SH-SY5Y (cell line): ENCODE data around the gene RCAN1.

Experiments used
- GATA2 ChIP-seq: IDR thresholded peaks from 2 replicates; pipeline ENCODE4 v1.6.1; 2011; ENCODE audit warnings: mild to moderate bottlenecking, low read depth, low read length
- GATA3 ChIP-seq: IDR thresholded peaks from 2 replicates; pipeline ENCODE4 v1.6.1; 2011; ENCODE audit warnings: low read depth, mild to moderate bottlenecking, low read length, moderate library complexity

DNA sequence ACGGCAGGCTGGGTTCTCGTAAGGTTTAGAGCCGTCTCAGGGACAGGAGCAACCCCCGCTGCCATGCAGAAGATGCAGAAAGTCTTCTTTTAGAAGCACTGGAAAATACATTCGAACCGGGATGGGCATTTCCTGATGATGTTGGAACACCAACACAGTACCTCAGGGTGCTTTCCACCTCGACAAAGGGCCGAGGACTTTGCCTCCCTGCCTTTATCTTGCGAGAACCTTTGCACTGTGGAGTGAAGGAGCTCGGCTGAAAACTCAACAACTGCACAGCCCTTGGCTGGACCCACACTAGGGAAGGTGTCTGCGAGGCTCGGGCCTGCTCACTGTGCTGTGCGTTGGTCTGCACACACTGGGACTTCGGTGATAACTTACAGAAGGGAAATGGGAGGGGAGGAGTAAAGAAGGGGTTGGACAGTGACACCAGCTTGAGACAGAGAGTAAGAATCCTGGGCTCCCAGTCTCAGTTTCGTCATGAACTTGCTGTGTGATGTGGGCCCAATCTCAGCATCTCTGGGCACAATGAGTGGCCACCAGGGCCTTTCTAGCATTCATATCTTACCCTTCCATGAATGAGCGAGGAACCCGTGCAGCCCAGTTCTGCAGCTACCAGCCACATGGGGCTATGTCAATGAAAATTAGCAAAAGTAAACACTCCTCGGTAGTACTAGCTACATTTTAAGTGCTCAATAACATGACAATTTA is 18.2 kb downstream of the RCAN1 start:
- no peak for TF ChIP-seq GATA2
- no peak for TF ChIP-seq GATA3
